Measurements from ENCODE around the gene WDR33. TPM values are rescaled to one million over a fixed set of nuclear protein-coding genes. Genes with fewer than 3 reads are reported as not detected.

Gene WDR33
- total and polyA plus RNA-seq, 10 of the 15 experiments (the other 5 are each of a cell fraction or from before 2014, with no cell fraction given), result 29.2 to 73.8 (median 45.6) TPM

GRCh38 chr2:127769587-127769986, 41.4 kb downstream of the WDR33 start (continued):
- no peak for TF ChIP-seq TAF1 (IDR thresholded peaks at IDR 0.05; ENCODE audit: borderline replicate concordance, low read depth, low read length)

GRCh38 chr2:127768775-127769479, 42.0 kb downstream of the WDR33 start:
- POLR2A ChIA-PET, result interaction anchor here (0.9 kb wide), 1 partner anchor 36 kb away, joined by 3 read pairs; no protein-coding TSS in a partner anchor
- FAIRE-seq, result no peak
- peaks cover 17% of the 10 kb centered on the region for H3K79me2 ChIP-seq (ENCODE audit: control insufficient read depth, insufficient read depth, low read length)
- no peak for TF ChIP-seq ZBTB40 (IDR thresholded peaks at IDR 0.05; ENCODE audit: borderline replicate concordance)
- no peak for TF ChIP-seq SUZ12 (IDR thresholded peaks at IDR 0.05; ENCODE audit: unreplicated experiment)
- no peak for TF ChIP-seq NFYA (IDR thresholded peaks at IDR 0.05; ENCODE audit: borderline replicate concordance, low read depth, low read length)
- TF ChIP-seq ZBED1 (IDR thresholded peaks at IDR 0.05; ENCODE audit: borderline replicate concordance), result no peak
- no peak for TF ChIP-seq EGR1 (IDR thresholded peaks at IDR 0.05; ENCODE audit: borderline replicate concordance in 1 of 2, low read depth in 2 of 2, low read length in 2 of 2)
- TF ChIP-seq KLF5 (IDR thresholded peaks at IDR 0.05; ENCODE audit: partially characterized antibody), result no peak
- TF ChIP-seq NFIC (IDR thresholded peaks at IDR 0.05; ENCODE audit: low read depth, low read length), result no peak
- no peak for TF ChIP-seq LARP7 (IDR thresholded peaks at IDR 0.05)
- no peak for TF ChIP-seq PAX8 (IDR thresholded peaks at IDR 0.05)
- TF ChIP-seq CREM (IDR thresholded peaks at IDR 0.05; ENCODE audit: low read depth), result no peak
- no peak for TF ChIP-seq BCLAF1 (IDR thresholded peaks at IDR 0.05)
- no peak for TF ChIP-seq HCFC1 (IDR thresholded peaks at IDR 0.05; ENCODE audit: low read length)

More at GRCh38 chr2:127768775-127769479, 42.0 kb downstream of the WDR33 start:
- ChIA-PET RAD21 (ENCODE audit: unreplicated experiment) (interaction anchor here (0.7 kb wide), 1 partner anchor 65 kb away, joined by 3 read pairs; no protein-coding TSS in a partner anchor), CTCF (interaction anchor here (0.8 to 1.9 kb wide), 3 partner anchors 9 to 45 kb away, joined by 3 to 5 read pairs (median 3); no protein-coding TSS in a partner anchor), SMC1A (ENCODE audit: uncharacterized antibody, unreplicated experiment) (interaction anchor here (0.6 to 1.5 kb wide), 5 partner anchors 40 to 249 kb away, joined by 3 to 4 read pairs (median 3); no protein-coding TSS in a partner anchor)
- intact Hi-C loops (cut with micrococcal nuclease; ENCODE audit: unreplicated experiment), result no loop called here
- H3K4me3 ChIP-seq, result no peak overlapping the region
- no peak for ATAC-seq
- no peak overlapping the region for H3K4me2 ChIP-seq (ENCODE audit: control insufficient read depth, insufficient read depth)
- H3K36me3 ChIP-seq (ENCODE audit: control insufficient read depth in 2 of 2, insufficient read depth in 2 of 2, low read length in 1 of 2), result peaks cover 3 to 28% of the 10 kb centered on the region in 2 experiments
- in situ Hi-C loops (cut with MboI), result no loop called here
- H3K4me1 ChIP-seq (ENCODE audit: control insufficient read depth, insufficient read depth, low read length), result no peaks in the 10 kb centered on the region; the same call in 1 of the 2 replicates
- no peak overlapping the region for H3K27ac ChIP-seq (ENCODE audit: control insufficient read depth, insufficient read depth)
- 99% methylated on average over 6 of the region's 6 CpGs for WGBS (ENCODE audit: insufficient coverage, insufficient replicate concordance, low lambda C conversion rate, missing lambda C conversion rate)
- no TSS peak for BruUV-seq (replicated peaks)
- no peak for DNase-seq (ENCODE audit: low read depth, low spot score)
- no peaks in the 10 kb centered on the region; the same call in 1 of the 2 replicates for H4K20me1 ChIP-seq (ENCODE audit: control insufficient read depth, insufficient read depth)
- H3K9ac ChIP-seq (ENCODE audit: control insufficient read depth, insufficient read depth, low read length), result no peak overlapping the region
- no peaks in the 10 kb centered on the region for H3K9me3 ChIP-seq (replicated peaks; ENCODE audit: control insufficient read depth, insufficient read depth, low read length)
- no peak overlapping the region for H2AFZ ChIP-seq (ENCODE audit: control insufficient read depth, low read depth, low read length)
- no peaks in the 10 kb centered on the region for H3K27me3 ChIP-seq (replicated peaks in 1 of 2; ENCODE audit: control insufficient read depth in 2 of 2, insufficient read depth in 2 of 2, low read length in 1 of 2)
